Mononuclear cell (primary cell): ENCODE results near the gene NRM. TPM values are rescaled to one million over a fixed set of nuclear protein-coding genes. Genes with fewer than 3 reads are reported as not detected.
"Not testable (repeated sequence)": the region's sequence is repeated elsewhere in the genome, so short reads cannot be mapped to it uniquely, and the experiment has no call there.

Source experiments
- H3K27me3 ChIP-seq: 2 replicates; pipeline ENCODE4 v1.6.0; 2011; ENCODE audit warnings: low read length, control low read depth; ENCODE audit not compliant: insufficient read depth
- H3K4me1 ChIP-seq: 2 replicates; pipeline ENCODE4 v1.5.1; 2011; ENCODE audit warnings: mild to moderate bottlenecking, low read length, control low read depth; ENCODE audit not compliant: insufficient read depth
- H3K4me3 ChIP-seq: 2 replicates; pipeline ENCODE4 v1.5.1; 2011; ENCODE audit warnings: mild to moderate bottlenecking, low read length, moderate library complexity
- H3K9me3 ChIP-seq: 2 replicates; pipeline ENCODE4 v1.5.1; 2011; ENCODE audit warnings: low read depth, mild to moderate bottlenecking, control low read depth, low read length
- total RNA-seq: library from RNA; depleted of rRNA; stranded (reverse); fragments of >200 nt; gene quantifications from one replicate; pipeline ENCODE4 v1.2.3, GENCODE V29; 2012

NRM gene
- total RNA-seq, 1 donor: 4.5 TPM

DNA sequence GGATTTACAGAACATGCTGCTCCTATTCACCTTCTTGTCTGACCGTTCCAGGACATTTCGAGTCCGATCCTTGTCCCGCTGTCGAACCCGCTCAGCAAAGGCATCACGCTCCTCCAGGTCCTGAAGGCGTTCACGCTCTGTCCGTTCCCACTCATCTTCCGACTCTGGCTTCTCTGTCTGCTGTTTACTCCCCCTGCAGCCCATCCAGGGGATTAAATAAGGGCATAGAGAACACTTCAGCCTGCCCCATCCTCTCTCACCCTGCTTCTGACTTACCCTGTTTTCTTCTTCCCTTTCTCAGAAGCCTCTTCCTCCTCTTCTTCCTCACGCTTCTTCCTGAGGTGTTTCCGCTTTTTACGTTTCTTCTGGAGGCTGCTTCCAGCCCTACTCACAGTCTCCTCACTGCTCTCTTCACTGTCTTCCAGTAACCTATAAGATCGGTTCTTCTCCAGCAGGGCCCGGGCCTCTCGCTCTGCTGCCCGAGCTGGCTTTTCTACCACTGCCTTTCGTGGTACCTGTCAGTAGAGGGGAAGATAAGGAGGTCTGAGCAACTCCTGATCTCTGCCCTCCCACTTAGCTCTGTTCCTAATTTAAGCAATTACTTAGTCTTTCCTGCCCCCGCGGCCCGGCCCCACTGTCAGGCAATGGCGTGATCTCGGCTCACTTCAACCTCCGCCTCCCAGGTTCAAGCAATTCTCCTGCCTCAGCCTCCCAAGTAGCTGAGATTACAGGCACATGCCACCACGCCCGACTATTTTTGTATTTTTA lies 19.8 kb downstream of the NRM start:
- no peaks in the 10 kb centered on the region for H3K27me3 ChIP-seq
- H3K4me3 ChIP-seq: no peak overlapping the region
- H3K9me3 ChIP-seq: no peaks in the 10 kb centered on the region
- H3K4me1 ChIP-seq: peaks cover 30% of the 10 kb centered on the region

DNA sequence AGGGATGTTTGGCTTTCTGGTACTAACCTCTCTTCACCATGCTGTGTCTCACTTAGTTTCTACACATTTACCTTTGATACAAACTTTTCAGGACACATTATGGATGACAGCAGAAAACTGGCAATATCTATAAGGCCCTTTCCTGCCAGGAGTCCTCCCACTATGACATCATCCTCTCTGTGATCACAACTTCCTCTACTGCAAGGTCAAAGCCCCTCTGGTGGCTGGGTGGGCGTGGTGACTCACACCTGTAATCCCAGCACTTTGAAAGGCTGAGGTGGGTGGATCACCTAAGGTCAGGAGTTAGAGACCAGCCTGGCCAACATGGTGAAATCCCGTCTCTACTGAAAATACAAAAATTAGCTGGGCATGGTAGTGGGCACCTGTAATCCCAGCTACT lies 24.5 kb downstream of the NRM start:
- H3K4me1 ChIP-seq, H3K4me3 ChIP-seq, H3K9me3 ChIP-seq: not testable (repeated sequence)

DNA sequence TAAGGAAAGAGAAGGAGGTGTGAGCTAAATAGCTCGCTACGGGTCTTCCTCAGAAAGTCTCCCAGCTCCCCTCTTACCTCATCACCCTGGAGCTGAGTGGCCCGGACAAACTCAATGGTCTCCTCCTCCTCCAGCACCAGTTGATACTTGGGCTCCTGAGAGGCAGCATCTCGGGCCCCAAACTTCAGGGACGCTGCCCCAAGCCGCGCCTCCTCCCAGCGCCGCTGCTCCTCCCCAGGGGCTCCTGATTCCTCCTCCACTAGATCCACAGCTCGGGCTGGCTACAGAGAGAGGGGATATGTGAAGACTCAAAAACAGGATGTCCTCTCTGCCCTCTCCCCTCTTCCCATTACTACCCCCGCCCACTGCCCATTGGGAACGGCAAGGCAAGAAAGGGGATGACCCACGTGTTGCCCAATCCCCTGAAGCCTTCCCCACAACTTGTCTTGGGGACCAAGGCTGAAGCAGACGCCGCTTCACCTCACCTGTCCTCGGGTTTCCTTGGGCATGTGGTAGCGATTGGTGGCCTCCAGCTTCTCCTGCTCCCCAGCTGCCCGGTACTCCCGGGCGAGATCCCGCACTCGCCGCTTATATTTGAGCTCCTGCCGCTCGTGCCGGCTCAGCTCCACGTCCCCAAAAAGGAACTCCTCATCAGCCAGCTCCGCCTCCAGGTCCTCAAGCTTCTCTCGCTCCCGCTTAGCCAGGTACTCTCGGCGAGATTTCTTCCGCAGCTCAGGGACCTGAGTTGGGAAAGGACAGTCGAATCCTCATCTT lies 25.6 kb downstream of the NRM start:
- H3K4me3 ChIP-seq: no peak overlapping the region
- H3K9me3 ChIP-seq: no peaks in the 10 kb centered on the region
- H3K4me1 ChIP-seq: no peaks in the 10 kb centered on the region
- H3K27me3 ChIP-seq: no peaks in the 10 kb centered on the region

More for the DNA sequence above, 24.5 kb downstream of the NRM start:
- not testable (repeated sequence) for H3K27me3 ChIP-seq

DNA sequence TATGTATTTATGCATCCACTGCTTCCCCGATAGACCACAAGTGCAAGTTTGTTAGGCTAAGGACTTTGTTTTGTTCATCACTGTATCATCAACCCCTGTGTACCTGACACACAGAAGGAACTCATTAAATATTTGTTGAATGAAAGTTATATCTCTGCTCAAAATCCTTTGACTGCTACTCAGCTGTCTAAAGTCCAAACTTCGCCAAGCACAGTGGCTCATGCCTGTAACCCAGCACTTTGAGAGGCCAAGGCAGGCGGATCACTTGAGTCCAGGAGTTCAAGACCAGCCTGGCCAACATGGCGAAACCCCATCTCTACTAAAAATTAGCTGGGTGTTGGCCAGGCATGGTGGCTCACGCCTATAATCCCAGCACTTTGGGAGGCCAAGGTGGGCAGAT lies 32.9 kb downstream of the NRM start:
- not testable (repeated sequence) for H3K27me3 ChIP-seq, H3K4me3 ChIP-seq, H3K9me3 ChIP-seq, H3K4me1 ChIP-seq

DNA sequence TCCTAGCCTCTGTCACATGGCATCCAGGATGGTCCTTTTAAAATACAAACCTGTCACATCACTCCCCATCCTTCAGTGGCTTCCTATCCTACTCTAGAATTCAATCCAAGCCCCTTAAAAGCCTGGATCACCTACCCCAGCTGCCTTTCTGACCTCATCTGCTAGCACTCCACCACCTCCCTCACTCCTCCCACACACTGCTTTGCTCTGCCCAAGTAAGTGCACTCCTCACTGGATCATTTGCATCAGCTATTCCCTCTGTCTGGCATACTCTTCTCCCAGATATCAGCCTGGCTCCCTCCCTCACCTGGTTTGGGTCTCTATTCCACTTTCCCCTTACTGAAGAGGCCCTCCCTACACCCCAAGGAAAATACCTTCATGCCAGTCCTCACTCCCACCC lies 33.3 kb downstream of the NRM start:
- Histone ChIP-seq H3K9me3 (no peaks in the 10 kb centered on the region), H3K27me3 (no peaks in the 10 kb centered on the region), H3K4me1 (peaks cover 7% of the 10 kb centered on the region), H3K4me3 (no peak overlapping the region)

DNA sequence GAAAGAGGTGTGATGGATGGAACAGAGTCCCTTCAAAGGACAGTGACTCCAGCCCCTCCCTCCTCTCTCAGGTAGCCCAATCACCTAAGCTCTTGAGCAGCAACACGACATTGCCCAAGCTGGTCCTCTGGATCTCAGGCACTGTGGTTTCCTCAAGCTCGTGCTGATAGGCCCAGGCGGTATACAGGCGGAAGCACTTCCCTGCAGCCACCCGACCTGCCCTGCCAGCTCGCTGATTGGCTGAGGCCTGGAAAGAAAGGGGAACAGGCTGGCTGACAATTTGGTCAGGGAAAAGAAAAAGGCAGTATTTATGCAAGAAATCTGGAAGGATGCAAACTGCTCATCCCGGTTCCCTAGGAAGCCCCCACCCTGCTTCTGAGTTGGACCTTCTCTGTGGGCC lies 34.3 kb downstream of the NRM start:
- no peak overlapping the region for H3K4me3 ChIP-seq
- H3K27me3 ChIP-seq: no peaks in the 10 kb centered on the region
- H3K9me3 ChIP-seq: no peaks in the 10 kb centered on the region
- H3K4me1 ChIP-seq: peaks cover 7% of the 10 kb centered on the region

DNA sequence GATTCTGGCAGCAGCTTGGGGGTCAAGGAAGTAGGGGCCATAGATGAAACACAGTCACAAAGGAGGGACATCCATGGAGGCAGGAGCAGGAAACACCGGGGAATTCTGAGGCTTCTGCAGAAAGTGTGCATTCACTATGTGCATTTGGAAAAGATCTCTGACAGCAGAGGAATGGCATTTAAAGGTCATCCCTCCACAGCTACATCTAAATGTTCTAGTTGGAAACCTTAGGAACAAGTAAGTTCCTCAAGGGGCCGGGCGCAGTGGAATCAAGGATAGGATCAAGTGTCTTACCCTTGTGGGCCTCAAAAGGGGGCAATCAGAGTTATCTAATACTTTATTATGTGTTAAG lies 35.1 kb downstream of the NRM start:
- H3K4me1 ChIP-seq: peaks cover 7% of the 10 kb centered on the region
- no peaks in the 10 kb centered on the region for H3K27me3 ChIP-seq
- H3K9me3 ChIP-seq: no peaks in the 10 kb centered on the region
- H3K4me3 ChIP-seq: no peak overlapping the region

DNA sequence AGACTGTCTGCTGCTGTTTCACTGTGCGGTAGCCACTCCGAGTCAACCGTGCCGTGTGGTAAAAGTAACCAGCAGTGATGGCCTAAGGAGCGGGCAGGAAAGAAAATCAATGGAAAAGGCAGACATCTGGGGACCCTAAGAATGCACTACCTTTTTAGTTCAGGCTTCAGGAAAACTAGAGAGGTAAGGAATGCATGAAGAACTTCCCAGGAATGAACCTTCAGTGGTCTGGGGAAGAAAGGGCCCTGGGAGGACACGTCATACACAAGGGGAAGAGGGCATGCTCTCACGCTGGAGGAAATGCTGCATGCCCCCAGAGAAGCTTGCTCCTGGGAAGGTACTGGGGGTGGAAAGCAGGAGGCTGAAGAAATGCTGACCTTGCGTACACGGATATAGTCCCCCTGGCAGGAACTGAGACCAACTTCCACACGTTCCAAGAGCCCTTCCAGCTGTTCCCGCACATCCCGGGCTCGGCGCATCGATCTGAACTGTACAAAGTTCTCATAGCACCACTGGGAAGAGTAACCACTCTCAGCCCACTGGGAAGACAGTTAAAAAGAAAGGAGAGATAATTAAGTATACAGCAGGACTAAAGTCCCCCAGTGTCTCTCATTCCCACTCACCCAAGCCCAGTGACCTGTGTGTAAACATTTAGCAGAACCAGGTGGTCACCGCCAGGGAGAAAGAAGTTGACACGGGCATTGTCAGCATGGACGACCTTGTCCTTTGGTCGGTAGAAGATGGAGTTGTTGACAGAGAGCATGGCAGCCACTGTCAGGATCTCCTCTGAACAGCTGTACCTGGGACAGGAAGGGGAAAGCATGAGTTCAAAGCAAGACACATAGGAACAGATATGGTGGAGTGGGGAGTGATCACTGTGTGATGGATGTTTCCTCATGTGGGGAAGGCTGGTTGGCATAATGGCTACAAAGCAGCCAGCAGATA lies 35.7 kb downstream of the NRM start:
- no peaks in the 10 kb centered on the region for H3K9me3 ChIP-seq
- H3K4me1 ChIP-seq: peaks cover 7% of the 10 kb centered on the region
- H3K27me3 ChIP-seq: no peaks in the 10 kb centered on the region
- H3K4me3 ChIP-seq: no peak overlapping the region

DNA sequence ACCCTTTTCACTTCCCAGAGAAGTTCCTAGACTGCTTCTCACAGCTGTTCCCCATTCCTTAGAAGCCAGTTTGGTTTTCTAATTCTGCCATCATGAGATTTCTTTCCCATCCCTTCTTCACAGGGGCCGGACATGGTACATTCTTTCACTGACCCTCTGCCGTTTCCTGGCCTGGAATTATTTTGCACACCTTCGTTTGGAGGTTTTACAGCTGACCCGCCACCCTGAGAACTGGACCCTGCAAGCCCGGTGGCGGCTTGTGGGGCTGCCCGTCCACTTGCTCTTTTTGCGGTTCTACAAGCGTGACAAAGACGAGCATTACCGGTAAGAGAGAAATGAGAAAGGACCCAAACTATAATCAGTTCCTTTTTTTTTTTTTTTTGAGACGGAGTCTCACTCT lies 39.6 kb downstream of the NRM start:
- peaks cover 14% of the 10 kb centered on the region for H3K4me1 ChIP-seq
- H3K27me3 ChIP-seq: no peaks in the 10 kb centered on the region
- H3K4me3 ChIP-seq: no peak overlapping the region
- no peaks in the 10 kb centered on the region for H3K9me3 ChIP-seq

DNA sequence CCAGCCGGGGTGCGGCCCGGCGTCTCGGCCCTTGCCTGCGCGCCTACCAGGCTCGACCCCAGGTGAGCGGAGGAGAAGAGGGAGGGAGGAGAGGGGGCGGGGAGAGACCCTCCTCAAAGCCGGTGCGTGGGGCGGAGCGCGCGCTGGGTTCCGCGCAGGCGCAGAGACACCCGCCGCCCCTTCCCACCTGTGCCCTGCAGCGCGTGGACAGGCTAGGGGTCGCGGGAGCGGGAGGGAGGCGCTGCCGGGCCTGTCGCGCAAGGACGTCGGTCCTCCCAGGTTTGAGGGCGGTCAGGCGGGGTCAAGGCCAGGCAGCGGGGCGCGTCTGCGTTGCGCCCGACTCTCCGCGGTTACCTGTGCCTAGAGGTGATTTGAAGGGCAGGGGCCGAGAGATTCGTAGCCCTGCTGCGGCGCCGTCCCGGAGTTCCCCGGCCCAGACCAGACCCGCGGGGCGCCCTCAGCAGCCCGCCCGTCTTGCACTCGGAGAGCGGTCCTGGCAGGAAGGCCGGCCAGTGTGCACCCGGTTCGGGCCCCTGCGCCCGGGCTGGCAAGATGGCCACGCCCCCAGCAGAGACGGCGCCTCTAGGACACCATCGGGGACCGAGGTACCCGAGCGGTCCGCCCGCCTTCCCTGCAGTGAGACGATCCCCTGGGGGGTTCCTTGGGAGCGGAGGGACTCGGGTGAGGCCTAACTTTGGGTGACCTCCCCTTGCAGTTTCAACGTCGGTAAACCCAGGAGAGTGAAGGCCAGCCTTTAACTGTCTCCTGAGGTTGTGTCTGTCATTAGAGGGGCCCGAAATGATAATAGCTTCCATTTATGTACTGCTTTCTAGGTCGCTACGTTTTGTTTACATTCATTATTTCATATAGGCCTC lies 43.3 kb downstream of the NRM start:
- Histone ChIP-seq H3K4me1 (peaks cover 44% of the 10 kb centered on the region), H3K9me3 (no peaks in the 10 kb centered on the region), H3K4me3 (peak overlapping the region; percentile 91), H3K27me3 (no peaks in the 10 kb centered on the region)

DNA sequence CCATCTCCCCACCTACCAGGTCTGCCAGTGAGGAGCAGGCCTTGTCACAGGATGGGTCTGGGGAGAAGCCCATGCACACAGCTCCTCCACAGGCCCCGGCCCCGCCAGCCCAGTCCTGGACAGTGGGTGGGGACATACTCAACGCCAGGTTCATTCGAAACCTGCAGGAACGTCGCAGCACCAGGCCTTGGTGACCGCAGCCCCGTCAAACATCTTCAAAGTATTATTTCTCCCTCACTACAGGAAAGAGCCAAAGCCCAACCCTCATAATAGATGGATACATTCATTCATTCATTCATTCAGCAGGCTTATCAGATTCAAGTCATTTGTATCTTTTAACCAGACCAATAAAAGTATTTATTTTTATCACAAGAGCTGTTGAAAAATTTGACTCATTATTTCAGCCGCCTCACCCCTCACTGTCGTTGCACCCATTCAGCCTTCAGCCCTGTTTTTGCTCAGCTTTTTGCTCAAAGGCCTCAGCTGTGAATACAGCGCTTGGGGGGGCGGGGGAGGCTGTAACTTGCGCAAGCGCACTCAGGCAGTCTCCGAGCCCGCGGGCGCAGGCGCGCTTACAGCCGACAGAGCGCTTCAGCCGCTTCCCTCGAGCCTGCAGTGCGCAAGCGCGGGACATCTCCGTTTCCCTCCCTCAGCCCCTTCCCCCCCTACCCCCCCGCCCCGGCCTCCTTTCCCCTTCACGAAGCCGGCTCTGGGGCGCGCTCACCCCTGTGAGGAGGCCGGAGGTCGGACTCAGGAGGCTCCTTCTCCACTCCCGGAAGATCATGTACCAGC lies 44.1 kb downstream of the NRM start, which contains the start of gene C6orf136:
C6orf136 (plus strand) TSS at position 684 of the 792 bp plus-strand sequence; CDS start at position 783, 99 bp downstream.
- peak within 1 kb of the TSS; percentile 91 for H3K4me3 ChIP-seq
- peaks cover 44% of the 10 kb centered on the region for H3K4me1 ChIP-seq
- H3K27me3 ChIP-seq: no peaks in the 10 kb centered on the region

DNA sequence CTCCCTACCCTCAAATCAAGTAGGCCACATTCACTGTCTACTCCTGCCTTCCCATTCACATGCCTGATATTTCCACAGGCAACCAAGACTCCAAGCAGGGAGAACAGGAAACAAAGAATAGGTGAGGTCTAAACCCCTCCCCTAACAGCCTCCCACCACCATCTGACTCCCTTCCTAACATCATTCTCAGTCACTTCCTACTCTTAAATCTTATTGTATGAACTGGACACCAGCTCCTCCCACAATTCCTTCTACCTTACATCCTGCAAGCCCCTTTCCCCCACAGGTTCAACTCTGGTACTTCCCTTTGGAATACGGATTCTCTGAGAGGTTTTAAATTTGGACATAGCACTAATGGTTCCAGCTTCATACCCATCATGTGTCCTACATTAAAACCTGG lies 44.8 kb downstream of the NRM start:
- no peaks in the 10 kb centered on the region for H3K9me3 ChIP-seq
- H3K27me3 ChIP-seq: no peaks in the 10 kb centered on the region
- peaks cover 44% of the 10 kb centered on the region for H3K4me1 ChIP-seq
- H3K4me3 ChIP-seq: no peak overlapping the region

More for the DNA sequence above, 44.1 kb downstream of the NRM start, which contains the start of gene C6orf136:
- H3K9me3 ChIP-seq: no peaks in the 10 kb centered on the region

DNA sequence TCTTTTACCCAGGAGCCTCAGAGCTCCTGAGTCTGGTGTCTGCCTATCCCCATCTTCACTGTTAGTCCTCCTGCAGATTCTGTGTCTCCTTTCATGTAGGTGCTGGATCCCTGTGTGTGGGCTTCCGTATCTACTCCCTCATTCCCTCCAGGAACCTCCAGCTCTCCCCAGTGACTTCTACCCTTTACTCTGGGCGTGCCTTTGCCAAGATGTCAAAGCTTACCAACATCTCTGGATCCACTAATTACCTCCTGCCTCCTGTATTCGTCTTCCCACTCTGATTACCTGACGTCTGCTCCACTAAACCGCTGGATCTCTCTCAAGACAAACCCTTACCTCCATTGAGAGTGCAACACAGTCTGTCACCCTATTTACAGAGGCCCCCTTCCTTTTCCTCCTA lies 46.0 kb downstream of the NRM start:
- H3K4me1 ChIP-seq: peaks cover 44% of the 10 kb centered on the region

More for the DNA sequence above, 46.0 kb downstream of the NRM start:
- H3K27me3 ChIP-seq: no peaks in the 10 kb centered on the region
- H3K4me3 ChIP-seq: no peak overlapping the region
- H3K9me3 ChIP-seq: no peaks in the 10 kb centered on the region
